Mononuclear cell (primary cell): ENCODE data around the gene GUK1. TPM values are rescaled to one million over a fixed set of nuclear protein-coding genes. Genes with fewer than 3 reads are reported as not detected.
A peak's percentile ranks its signal among the peaks of the same experiment; 100 is the strongest.

ENCODE experiments used
- H3K27me3 ChIP-seq: 2 replicates; pipeline ENCODE4 v1.6.0; 2011; ENCODE audit warnings: low read length, control low read depth; ENCODE audit not compliant: insufficient read depth
- H3K4me1 ChIP-seq: 2 replicates; pipeline ENCODE4 v1.5.1; 2011; ENCODE audit warnings: mild to moderate bottlenecking, low read length, control low read depth; ENCODE audit not compliant: insufficient read depth
- H3K4me3 ChIP-seq: 2 replicates; pipeline ENCODE4 v1.5.1; 2011; ENCODE audit warnings: mild to moderate bottlenecking, low read length, moderate library complexity
- H3K9me3 ChIP-seq: 2 replicates; pipeline ENCODE4 v1.5.1; 2011; ENCODE audit warnings: low read depth, mild to moderate bottlenecking, control low read depth, low read length
- total RNA-seq: library from RNA; depleted of rRNA; stranded (reverse); fragments of >200 nt; gene quantifications from one replicate; pipeline ENCODE4 v1.2.3, GENCODE V29; 2012

GUK1 gene
- total RNA-seq, 1 donor: 190 TPM

DNA sequence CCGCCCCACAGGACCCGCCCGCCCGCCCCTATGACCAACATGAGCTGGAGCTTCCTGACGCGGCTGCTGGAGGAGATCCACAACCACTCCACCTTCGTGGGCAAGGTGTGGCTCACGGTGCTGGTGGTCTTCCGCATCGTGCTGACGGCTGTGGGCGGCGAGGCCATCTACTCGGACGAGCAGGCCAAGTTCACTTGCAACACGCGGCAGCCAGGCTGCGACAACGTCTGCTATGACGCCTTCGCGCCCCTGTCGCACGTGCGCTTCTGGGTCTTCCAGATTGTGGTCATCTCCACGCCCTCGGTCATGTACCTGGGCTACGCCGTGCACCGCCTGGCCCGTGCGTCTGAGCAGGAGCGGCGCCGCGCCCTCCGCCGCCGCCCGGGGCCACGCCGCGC lies 17.6 kb downstream of the GUK1 start:
- Histone ChIP-seq H3K27me3 (no peaks in the 10 kb centered on the region), H3K9me3 (no peaks in the 10 kb centered on the region), H3K4me3 (no peak overlapping the region), H3K4me1 (peaks cover 11% of the 10 kb centered on the region)

GRCh38 chr1:228158151-228159007 lies 18.3 kb downstream of the GUK1 start:
- Histone ChIP-seq H3K9me3 (no peaks in the 10 kb centered on the region), H3K4me3 (no peak overlapping the region), H3K4me1 (peaks cover 18% of the 10 kb centered on the region), H3K27me3 (no peaks in the 10 kb centered on the region)

- Histone ChIP-seq H3K4me1 (peaks cover 20% of the 10 kb centered on the region), H3K27me3 (no peaks in the 10 kb centered on the region), H3K4me3 (no peak overlapping the region), H3K9me3 (no peaks in the 10 kb centered on the region)
Measured at GRCh38 chr1:228159008-228159665, 19.1 kb downstream of the GUK1 start.

DNA sequence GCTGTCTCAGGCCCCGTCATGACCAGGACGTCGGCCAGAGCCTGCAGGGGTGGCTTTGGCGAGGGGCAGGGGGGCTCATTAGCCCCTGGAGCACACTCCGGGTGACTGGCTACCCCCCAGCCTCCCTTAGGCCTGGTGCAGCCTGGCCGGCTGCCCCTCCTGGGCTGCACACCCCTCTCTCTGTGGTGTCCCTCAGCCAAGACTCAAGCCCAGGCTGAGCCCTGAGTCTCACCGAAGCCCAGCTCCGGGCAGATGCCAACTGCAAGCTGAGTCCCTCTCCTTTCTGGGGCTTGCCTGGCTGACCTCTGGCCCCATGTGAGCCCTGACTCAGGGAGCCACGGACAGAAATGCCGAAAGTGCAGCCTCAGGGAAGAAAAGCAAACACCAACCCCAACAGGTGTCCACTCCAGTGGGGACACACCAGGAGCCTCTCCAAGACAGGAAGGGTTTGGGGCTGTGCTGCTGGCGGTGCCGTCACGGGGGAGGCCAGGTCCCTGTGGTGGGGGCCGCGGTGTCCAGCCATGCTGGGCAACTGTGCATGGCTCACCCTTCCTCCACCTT lies 20.2 kb downstream of the GUK1 start:
- no peaks in the 10 kb centered on the region for H3K9me3 ChIP-seq
- H3K27me3 ChIP-seq: no peaks in the 10 kb centered on the region
- H3K4me1 ChIP-seq: peaks cover 31% of the 10 kb centered on the region

GRCh38 chr1:228161362-228161761 lies 21.3 kb downstream of the GUK1 start:
- Histone ChIP-seq H3K4me1 (peaks cover 33% of the 10 kb centered on the region), H3K9me3 (no peaks in the 10 kb centered on the region), H3K4me3 (no peak overlapping the region), H3K27me3 (no peaks in the 10 kb centered on the region)

More for the DNA sequence above, 20.2 kb downstream of the GUK1 start:
- H3K4me3 ChIP-seq: no peak overlapping the region

DNA sequence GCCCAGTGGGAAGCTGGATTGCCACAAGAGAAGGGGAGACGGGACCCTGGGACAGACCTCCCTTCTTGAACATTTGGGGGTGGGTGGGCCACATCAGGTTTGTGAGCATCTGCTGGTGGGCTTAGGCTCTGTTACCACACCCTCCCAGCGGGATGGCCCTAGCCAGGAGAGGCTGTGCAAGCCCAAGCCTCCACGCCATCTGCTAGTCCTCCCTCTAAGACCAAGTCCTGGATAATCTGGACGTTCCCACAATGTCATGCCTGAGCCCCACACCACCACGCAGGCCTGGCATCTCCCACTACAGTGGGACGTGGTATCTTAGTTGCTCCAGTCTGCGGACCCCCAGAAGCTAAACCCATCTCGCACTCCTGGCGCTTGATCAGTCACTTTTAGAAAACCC lies 21.8 kb downstream of the GUK1 start:
- peaks cover 38% of the 10 kb centered on the region for H3K4me1 ChIP-seq
- H3K9me3 ChIP-seq: no peaks in the 10 kb centered on the region
- no peaks in the 10 kb centered on the region for H3K27me3 ChIP-seq
- no peak overlapping the region for H3K4me3 ChIP-seq

- Histone ChIP-seq H3K4me1 (peaks cover 40% of the 10 kb centered on the region), H3K4me3 (no peak overlapping the region), H3K27me3 (no peaks in the 10 kb centered on the region)
Measured at GRCh38 chr1:228162286-228163006, 22.4 kb downstream of the GUK1 start.

DNA sequence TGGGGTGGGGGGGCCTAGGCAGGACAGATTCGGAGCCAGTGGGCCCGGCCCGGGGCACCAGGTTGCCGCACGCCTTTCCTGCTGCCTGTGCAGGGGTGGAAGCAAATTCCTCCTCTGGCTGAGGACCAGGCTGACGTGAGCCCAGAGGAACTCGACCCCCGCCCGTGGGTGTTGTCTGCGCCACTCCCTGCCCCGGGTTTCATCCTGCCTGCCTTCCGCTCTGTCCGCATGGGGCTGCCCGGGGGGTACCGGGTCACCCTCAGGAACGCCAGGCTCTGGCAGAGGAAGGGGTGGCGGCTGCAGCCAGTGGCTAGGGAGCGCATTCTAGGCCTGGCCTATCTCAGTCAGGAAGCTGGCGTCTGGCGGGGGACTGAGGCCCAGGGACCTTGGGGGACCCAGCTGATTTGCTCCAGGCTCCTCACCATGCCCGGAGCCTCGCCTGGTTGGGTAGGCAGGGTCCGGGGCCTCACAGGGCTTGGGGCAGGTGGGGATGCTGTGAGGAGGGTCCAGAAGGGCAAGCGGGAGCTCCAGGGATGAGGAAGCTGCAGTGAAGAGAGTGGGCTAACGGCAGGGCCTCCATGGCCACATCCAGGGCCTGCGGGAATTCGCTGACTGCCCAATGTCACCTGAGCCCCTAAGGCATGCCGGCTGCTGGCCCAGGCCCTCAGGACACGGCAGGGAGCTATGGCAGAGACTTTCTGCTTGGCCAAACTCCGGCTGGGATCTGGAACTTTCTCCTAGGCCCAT lies 23.1 kb downstream of the GUK1 start:
- Histone ChIP-seq H3K27me3 (no peaks in the 10 kb centered on the region), H3K9me3 (no peaks in the 10 kb centered on the region), H3K4me1 (peaks cover 40% of the 10 kb centered on the region), H3K4me3 (no peak overlapping the region)

More at GRCh38 chr1:228162286-228163006, 22.4 kb downstream of the GUK1 start:
- no peaks in the 10 kb centered on the region for H3K9me3 ChIP-seq

DNA sequence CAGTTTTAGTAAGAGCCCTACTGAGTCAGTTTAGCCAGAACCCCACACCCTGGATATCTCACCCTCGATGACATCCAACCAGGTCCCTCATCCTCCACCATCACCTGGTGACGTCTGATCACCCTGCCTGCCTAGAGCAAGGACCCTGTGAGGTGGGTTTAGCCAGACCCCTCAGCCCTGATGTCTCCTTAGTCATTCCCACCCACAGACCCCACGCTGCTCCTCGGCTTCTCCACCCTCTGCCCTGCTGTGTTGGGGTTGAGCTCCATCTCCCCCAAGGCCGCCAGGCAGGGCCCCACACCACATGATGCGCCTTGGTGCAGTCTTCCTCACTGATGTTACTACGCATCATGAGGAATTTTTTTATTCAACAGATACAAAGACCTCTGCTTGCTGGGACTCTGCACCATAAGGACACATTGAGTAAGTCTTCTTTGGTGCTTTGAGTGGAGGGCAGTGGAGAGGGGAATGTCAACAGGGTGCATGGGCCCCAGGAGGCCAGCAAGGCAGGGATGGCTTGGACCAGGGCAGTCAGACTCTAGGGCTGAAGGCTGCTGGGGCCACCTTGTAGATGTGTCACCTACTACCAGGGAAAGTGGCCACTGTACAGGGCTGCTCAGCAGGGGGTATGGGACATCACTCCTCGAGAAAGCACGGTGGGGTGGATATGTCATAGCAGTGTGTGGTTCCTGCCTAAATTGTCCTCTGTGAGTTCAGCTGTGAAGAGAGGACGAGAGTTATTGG lies 23.9 kb downstream of the GUK1 start:
- Histone ChIP-seq H3K4me3 (no peak overlapping the region), H3K9me3 (no peaks in the 10 kb centered on the region), H3K4me1 (peaks cover 40% of the 10 kb centered on the region), H3K27me3 (no peaks in the 10 kb centered on the region)

DNA sequence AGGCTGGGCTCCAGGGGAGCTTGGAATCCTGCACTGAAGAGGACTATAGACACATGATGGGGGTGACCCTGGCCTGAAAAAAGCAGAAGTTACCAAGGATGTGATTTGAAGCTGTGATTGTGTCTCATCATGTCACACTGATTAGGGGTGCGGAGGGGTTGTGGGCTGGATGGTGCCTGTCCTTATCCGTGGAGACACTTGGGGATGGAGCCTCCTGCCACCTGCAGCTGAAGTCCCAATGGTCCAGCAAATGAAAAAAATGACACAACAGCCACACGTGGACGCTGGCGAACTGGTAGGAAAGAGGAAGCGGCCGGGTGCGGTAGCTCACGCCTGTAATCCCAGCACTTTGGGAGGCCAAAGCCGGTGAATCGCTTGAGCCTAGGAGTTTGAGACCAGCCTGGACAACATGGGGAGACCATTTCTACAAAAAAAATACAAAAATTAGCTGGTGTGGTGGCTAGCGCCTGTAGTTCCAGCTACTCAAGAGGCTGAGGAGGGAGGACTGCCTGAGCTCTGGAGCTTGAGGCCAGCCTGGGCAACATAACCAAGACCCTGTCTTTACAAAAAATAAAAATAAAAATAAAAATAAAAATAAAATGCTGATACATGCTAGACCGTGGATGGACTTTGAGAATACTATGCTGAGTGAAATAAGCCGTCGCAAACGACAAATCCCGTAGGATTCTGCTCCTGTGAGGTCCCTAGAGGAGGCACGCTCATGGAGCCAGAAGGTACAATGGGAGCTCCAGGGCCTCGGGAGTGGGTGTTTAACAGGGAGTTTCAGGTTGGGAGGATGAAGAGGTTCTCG lies 24.7 kb downstream of the GUK1 start:
- Histone ChIP-seq H3K27me3 (no peaks in the 10 kb centered on the region), H3K4me3 (peak overlapping the region; percentile 50)

DNA sequence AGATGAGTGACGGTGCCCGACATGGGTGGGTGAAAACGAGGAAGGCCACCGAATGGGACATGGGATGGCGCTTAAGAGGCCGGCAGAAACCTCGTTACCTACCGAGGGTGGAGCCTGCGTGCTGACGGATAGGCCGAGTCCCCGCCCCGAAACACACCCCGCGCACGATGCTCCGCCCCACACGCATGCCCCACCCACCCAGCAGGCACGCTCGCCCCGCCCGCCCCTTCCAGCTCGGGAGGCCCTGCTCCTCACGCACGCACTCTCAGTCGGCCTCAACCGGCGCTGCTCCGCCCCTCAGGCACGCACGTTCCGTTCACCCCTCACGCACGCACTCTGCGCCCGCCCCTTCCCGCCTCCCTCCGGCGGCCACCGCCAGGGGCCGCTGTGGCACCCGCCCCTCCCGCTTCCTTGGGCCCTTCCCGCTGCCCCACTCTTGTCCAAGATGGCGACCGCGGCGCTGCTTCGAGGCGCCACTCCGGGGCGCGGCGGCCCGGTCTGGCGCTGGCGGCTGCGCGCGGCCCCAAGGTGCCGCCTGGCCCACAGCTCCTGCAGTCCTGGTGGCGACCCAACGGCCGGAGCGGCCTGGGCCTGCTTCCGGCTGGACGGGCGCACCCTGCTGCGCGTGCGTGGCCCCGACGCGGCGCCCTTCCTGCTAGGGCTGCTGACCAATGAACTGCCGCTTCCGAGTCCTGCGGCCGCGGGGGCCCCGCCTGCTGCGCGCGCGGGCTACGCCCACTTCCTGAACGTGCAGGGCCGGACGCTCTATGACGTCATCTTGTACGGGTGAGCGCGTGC lies 25.5 kb downstream of the GUK1 start, which contains the start of gene IBA57:
Gene IBA57, plus strand, starts transcription at position 433 of the 798 bp plus-strand sequence. Its CDS starts 13 bp downstream, at position 446.
- H3K4me3 ChIP-seq: peak within 1 kb of the TSS; percentile 78
- H3K4me1 ChIP-seq: peaks cover 40% of the 10 kb centered on the region

More for the DNA sequence above, 24.7 kb downstream of the GUK1 start:
- peaks cover 40% of the 10 kb centered on the region for H3K4me1 ChIP-seq
- no peaks in the 10 kb centered on the region for H3K9me3 ChIP-seq

DNA sequence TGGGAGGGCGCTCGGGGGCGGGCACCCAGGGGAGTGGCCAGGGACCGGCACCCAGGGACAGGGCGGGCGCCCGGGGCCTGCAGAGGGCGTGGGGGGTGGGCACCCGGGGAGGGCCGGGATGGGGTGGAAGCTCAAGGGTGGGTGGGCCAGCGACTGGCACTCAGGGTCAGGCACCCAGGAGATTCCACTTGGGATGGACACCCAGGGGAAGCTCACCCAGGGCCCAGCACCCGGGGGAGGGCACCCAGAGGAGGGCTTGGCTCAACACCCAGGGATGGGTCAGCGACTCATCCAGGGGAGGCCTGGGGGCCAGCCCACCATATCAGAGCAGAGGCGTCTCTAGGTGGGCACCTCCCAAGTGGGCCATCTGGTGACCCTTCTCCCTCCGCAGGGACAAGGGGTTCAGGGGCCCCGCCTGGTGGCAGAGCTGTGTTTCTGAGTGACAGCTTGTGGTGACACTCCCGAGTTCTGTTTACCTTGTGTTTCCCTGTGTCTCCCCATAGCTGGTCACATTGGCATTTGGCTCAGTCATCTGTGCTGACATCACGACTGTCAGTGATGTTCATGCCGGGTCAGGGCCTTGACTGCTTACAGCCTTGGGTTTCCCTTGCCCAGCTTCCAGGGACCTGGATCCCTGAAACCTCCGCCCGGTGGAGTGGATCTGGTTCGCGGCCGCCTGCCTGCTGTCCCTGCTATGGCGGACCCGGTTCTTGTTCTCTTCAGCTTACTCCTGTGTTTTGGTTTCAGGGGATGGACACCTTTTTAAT lies 26.3 kb downstream of the GUK1 start:
- peak overlapping the region; percentile 78 for H3K4me3 ChIP-seq
- no peaks in the 10 kb centered on the region for H3K27me3 ChIP-seq
- no peaks in the 10 kb centered on the region for H3K9me3 ChIP-seq
- H3K4me1 ChIP-seq: peaks cover 40% of the 10 kb centered on the region

More for the DNA sequence above, 25.5 kb downstream of the GUK1 start, which contains the start of gene IBA57:
- H3K9me3 ChIP-seq: no peaks in the 10 kb centered on the region
- H3K27me3 ChIP-seq: no peaks in the 10 kb centered on the region
